Keratinocyte (primary cell): ENCODE measurements around the gene FAM117A.

ENCODE experiments used
- CTCF ChIP-seq, 3 experiments: IDR thresholded peaks in 1 of 3; conservative IDR thresholded peaks in 1 of 3; optimal IDR thresholded peaks in 1 of 3; 2 replicates in 2 of 3; 3 replicates in 1 of 3; pipeline versions ENCODE3 to v1.5.1; 2011; ENCODE audit warnings: low read length in 3 of 3, mild to moderate bottlenecking in 3 of 3, moderate library complexity in 2 of 3, control low read depth in 1 of 3, inconsistent platforms in 1 of 3; ENCODE audit not compliant: insufficient read depth in 2 of 3; ENCODE audit errors: extremely low read depth in 1 of 3
- EZH2 ChIP-seq: IDR thresholded peaks from one replicate; pipeline ENCODE4 v1.6.1; 2012; ENCODE audit warnings: inconsistent platforms, mild to moderate bottlenecking, low read length, moderate library complexity

- TF ChIP-seq CTCF (optimal IDR thresholded peaks at IDR 0.05 in 1 of 3, IDR thresholded peaks at IDR 0.05 in 1 of 3, conservative IDR thresholded peaks at IDR 0.05 in 1 of 3; ENCODE audit: extremely low read depth in 1 of 3, insufficient read depth in 2 of 3, low read length in 3 of 3) (no peak), EZH2 (no peak)
Observed at GRCh38 chr17:49692751-49693150, 71.2 kb downstream of the FAM117A start.
